Uterus (tissue), 4 donors: ENCODE measurements around the gene FAM236D. TPM values are rescaled to one million over a fixed set of nuclear protein-coding genes. Genes with fewer than 3 reads are reported as not detected.

Source experiments
- total RNA-seq, 4 donors: library from RNA; depleted of rRNA in 3 of 4; stranded (reverse); fragments of >200 nt in 3 of 4; gene quantifications; one replicate each; pipeline versions ENCODE4 v1.1.0 to v1.2.4, GENCODE V29; 2014 to 2023
- donor health status: DM: yes; HTN: yes; CAD: no.

FAM236D gene
- total RNA-seq, 4 donors from 2014 or later: not detected

Other genes with a start within 250 kb of the FAM236D start
- gene HDAC8, start 235.4 kb downstream of the FAM236D start, total RNA-seq: 100 to 1,000 TPM in 1 of 4 donors, 10 to 100 TPM in 3; 16.2 to 138 (median 43.1) TPM
- gene PHKA1, start 93.9 kb downstream of the FAM236D start, total RNA-seq: 1 to 10 TPM; 2.1 to 9.0 (median 5.6) TPM
- gene DMRTC1B, start 31.3 kb downstream of the FAM236D start, total RNA-seq: 1 to 10 TPM in 1 of 4 donors, under 1 TPM in 1, not detected in 2; 0.88 to 2.3 TPM
- not detected for gene FAM236B, start 25.6 kb downstream of the FAM236D start, total RNA-seq
- gene FAM236C, start 104.4 kb upstream of the FAM236D start, total RNA-seq: not detected
- not detected for gene FAM236A, start 130.0 kb upstream of the FAM236D start, total RNA-seq
- 1 to 10 TPM in 1 of 4 donors, not detected in 3; 1.4 TPM for gene DMRTC1, start 135.6 kb upstream of the FAM236D start, total RNA-seq
- gene PABPC1L2B, start 194.7 kb upstream of the FAM236D start, total RNA-seq: under 1 TPM in 1 of 4 donors, not detected in 3; 0.28 TPM